ENCODE results near the gene RGS17.
"Not testable (repeated sequence)": the region's sequence is repeated elsewhere in the genome, so short reads cannot be mapped to it uniquely, and the experiment has no call there.

Gene RGS17

GRCh38 chr6:153032255-153032882 lies 98.7 kb downstream of the RGS17 start:
- no peak for DNase-seq (ENCODE audit: low spot score)

DNA sequence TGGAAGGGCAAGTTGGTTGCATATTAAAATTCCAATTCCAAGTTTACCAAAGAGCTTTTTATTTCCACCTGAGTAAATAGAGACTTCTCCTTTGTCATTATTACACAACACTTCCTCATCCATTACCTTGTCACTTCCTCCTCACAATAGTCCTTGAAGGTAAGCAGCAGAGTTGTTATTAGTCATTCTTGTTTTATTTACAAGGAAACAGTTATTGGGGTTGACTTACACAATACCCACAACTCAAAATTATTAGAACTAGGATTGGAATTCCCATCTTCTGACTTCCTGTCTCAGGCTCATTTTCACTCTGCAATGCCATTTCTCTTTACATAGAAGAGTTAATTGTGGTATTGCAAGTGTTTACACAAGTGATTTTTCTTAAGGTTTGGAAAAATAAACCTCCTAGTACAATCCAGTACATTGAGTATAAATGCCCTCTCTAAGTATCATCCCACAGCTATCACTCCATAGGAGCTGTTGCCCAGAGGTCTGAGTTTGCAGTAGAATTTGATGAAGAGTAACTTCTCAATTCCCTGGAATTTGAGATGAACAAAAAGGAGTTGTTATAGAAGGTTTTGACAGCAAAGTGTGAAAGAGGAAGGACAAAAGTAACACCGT lies 99.6 kb downstream of the RGS17 start:
- DNase-seq (ENCODE audit: low spot score) = no peak

- no peak for DNase-seq (ENCODE audit: low spot score)
Measured at GRCh38 chr6:153028963-153029362, 102.1 kb downstream of the RGS17 start.

DNA sequence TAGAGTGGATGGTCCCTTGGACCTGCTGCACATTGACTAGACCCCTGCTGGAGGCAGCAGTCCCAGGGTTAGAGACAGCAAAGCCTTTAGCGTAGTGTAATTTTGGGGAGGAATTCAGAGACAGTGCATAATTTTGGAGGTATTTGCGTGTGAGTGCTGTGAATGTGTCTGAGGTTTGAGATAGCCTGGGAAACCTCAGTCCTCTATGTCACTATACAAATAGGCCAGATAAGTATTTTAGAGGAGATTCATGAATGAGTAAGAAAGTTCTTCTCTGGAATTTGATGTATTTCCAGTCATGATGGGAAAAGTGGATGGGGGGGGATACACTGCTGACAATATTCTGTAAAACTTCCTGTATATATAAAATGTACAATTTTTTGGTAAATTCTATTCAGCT lies 102.8 kb downstream of the RGS17 start:
- no peak for DNase-seq (ENCODE audit: low spot score)

GRCh38 chr6:153027480-153027879 lies 103.6 kb downstream of the RGS17 start:
- DNase-seq (ENCODE audit: low spot score) = no peak

DNA sequence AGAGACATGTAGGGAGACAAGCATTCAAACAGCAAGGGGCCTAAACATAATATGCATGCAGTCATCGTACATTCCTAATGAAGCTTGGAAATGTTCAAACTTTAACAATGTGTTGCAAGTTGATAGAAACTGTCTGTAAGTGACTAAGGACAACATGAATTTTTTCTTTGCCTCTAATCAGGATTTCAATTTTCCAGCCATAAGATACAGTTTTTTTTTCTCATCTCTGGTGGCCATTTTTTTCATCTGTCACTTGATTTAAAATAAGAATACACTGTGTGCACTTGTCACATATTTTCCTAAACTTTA lies 106.4 kb downstream of the RGS17 start:
- no peak for DNase-seq (ENCODE audit: low spot score)

GRCh38 chr6:153023977-153024708 lies 106.9 kb downstream of the RGS17 start:
- peak; percentile 53 for DNase-seq (ENCODE audit: low spot score)

DNA sequence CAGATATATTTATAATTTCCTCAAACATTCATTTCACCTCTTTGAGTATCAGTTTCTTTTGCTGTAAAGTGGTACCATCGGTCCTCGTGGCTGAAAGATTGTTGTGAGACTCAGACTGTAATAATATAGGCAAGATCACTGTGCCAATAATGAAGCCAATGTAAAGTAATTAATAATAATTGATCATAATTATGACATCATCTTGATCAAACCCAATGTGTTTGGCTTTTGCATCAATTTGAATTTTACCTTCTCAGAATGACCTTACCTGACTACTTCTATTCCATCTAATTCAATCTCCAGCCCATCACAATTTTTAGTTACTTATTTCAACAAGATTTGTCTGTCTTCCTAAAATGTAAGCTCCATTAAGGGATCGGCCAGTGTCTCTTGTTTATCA lies 112.7 kb downstream of the RGS17 start:
- no peak for DNase-seq (ENCODE audit: low spot score)

- no peak for DNase-seq (ENCODE audit: low spot score)
Measured at GRCh38 chr6:153016846-153017245, 114.2 kb downstream of the RGS17 start.

DNA sequence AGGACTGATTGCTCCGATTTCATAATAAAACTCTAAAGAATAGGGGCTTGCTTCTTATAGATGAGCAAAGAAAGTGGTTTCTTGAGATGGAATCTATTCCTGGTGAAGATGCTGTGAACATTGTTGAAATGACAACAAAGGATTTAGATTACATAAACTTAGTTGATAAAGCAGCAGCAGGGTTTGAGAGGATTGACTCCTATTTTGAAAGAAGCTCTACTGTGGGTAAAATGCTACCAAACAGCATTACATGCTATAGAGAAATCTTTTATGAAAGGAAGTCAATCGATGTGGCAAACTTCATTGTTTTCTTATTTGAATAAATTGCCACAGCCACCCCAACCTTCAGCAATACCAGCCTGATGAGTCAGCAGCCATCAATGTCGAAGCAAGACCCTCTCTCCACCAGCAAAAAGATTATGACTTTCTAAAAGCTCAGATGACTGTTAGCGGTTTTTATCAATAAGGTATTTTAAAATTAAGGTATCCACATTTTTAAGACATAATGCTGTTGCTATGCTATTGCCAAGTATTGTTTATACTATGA lies 115.9 kb downstream of the RGS17 start:
- no peak for DNase-seq (ENCODE audit: low spot score)

GRCh38 chr6:153013438-153013837 lies 117.6 kb downstream of the RGS17 start:
- DNase-seq (ENCODE audit: low spot score) = no peak

DNA sequence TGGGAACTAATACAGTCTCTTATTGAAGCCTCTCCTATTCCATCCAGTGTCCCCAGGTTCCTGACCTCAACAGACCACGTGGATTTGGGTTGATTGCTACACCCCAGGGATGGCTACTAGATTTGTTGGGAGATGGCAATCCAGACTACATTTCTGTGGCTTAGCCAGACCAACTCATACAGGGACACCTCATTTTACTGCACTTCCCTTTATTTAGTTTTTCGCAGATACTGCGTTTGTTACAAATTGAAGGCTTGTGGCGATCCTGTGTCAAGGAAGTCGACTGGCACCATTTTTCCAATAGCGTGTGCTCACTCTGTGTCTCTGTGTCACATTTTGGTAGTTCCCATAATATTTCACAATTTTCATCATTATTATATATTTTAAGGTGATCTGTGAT lies 118.2 kb downstream of the RGS17 start:
- no peak for DNase-seq (ENCODE audit: low spot score)

DNA sequence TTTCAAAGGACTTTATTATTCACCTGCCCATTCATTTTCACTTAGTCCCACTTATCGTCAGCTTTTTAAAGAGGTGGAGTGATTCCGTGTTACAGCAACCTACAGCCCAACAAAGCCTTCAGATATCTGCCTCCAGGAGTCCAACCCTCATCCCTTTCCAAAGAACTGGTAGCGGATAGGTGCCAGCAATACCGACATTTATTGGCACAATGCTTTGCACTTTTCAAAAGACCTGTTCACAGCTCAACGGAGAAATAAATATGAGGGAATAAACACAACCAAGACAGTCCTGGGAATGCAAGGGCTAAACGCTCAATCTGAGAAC lies 127.8 kb downstream of the RGS17 start:
- DNase-seq (ENCODE audit: low spot score) = no peak

DNA sequence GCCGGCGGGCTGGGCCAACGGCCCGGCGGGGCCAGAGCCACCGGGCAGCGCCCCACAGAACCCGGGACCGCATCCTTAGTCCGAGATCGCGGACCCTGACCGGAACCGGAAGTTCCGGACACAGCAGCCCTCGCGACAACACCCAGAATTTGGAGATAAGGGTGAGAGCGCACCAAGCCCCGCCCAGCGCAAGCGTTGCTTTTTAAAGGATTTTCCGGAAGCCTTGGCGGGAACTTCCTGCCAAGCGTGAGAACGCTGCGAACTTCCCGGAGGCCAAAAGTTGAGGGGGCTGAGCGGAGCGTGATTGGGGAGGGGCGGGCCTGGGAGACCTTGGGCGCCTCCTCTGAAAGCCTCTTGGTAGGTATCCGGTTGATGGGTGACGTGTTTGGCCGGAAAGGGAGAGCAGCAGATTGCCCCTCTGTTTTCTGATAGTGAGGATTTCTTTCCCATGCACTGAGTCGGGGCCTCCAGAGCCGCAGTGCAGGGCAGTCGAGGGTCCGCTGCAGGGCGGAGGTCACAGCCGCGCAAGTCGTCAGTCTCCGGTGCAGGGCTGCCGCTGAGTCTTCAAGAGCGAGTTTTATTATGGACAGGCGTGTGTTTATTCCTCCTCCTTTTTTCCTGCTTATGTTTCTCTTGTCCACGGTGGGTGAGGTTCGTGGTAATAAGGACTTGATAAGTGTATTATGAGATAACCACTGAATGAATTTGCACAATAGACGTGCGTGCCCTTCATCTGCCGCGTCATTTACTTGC lies 128.3 kb downstream of the RGS17 start, which contains the start of gene MTRF1L:
Gene MTRF1L (minus strand): TSS at position 97 of the 753 bp plus-strand sequence. CDS start 24 bp downstream, at position 73.
- peak; percentile 89 for DNase-seq (ENCODE audit: low spot score)

DNA sequence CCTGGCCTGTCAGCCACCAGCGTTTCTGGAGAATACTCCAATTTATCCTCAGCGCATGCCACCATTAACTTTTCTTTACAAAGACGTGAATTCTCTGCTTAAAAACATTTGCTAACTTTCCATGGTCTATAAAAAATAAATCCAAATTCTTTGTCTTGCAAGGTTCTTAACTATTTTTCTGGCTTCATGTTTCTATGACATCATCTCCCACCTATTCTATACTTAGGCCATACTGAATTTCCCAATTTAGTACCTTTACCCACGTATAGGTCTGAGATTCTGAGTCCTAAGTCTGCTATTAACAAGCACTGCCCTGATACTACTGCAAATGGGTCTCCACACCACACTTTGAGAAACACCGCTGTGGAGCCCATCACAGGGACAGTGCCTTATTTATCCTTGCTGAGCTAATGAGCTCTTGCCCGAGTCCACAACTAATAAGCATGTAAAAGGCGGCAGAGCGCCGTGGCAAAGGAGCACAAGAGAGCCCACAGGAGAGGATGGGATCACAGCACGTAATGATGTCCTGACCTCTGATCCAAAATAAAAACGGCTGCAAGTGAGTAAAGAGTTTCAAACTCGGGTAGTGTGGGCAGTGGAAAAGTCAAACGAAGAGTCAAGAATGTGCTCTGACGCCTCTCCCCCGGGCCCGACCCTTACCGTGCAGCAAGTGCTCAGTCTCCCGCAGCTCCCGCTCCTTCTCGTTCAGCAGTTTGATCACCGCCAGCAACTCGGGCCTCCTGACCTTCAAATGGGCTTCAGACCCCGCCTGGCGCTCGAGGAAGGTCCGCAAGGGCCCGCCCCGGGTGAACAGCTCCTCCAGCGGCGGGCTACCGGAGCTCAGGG lies 129.1 kb downstream of the RGS17 start:
- DNase-seq (ENCODE audit: low spot score) = peak; percentile 12

GRCh38 chr6:153000790-153001189 lies 130.3 kb downstream of the RGS17 start:
- not testable (repeated sequence) for DNase-seq (ENCODE audit: low spot score)

DNA sequence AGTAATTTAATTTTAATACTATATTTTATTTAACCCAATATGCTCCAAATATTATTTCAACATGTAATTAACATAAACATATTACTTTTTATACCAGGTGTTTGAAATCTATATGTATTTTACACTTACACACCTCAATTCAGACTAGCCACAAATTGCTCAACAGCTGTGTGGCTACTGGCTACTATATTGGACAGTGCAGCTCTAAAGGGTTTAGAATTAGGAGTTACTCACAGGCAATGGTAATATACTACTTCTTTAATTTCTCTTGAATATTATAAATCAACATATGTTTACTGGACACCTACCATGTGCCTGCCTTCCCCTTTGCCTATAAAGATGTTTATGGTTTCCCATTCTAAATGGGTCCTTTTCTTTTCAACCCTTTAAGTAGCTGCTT lies 130.8 kb downstream of the RGS17 start:
- no peak for DNase-seq (ENCODE audit: low spot score)

- not testable (repeated sequence) for DNase-seq (ENCODE audit: low spot score)
Measured at GRCh38 chr6:152999538-152999937, 131.5 kb downstream of the RGS17 start.

DNA sequence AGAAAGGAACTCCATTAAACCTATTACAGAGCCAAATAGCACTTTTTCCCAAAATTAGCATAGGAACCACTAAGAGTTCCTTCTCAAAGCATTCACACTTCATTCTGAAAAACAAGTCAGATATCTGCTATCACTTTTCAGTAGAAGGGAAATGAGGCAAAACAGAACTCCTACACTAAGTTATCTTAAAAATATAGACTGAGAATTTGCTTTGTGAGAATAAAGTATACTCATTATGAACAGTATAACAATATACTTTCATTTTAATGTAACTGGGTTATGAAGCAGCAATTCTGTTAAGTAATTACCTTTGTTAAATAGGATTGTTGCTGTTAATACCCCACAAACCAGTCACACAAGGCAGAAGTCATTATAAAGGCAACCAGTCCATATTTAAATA lies 137.2 kb downstream of the RGS17 start:
- no peak for DNase-seq (ENCODE audit: low spot score)

DNA sequence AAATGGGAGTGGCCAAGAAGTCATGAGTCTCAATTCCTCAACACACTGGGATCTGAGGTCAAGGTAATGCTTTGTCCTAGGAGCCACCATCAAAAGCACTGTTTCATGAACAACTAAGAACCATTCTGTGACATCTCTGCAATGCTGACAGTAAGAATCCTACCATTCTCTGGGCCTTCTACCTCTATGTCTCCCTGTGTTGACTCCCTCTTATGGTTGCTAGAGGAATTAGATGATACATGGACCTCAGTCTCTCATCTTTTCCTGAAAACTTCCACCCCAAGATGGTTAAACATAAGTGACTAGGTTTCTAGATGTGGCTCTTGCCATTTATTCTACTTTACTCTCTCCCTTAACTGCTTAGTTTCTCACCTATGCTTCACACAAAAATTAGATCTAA lies 137.7 kb downstream of the RGS17 start:
- peak; percentile 5 for DNase-seq (ENCODE audit: low spot score)

- no peak for DNase-seq (ENCODE audit: low spot score)
Measured at GRCh38 chr6:152986978-152987377, 144.1 kb downstream of the RGS17 start.

DNA sequence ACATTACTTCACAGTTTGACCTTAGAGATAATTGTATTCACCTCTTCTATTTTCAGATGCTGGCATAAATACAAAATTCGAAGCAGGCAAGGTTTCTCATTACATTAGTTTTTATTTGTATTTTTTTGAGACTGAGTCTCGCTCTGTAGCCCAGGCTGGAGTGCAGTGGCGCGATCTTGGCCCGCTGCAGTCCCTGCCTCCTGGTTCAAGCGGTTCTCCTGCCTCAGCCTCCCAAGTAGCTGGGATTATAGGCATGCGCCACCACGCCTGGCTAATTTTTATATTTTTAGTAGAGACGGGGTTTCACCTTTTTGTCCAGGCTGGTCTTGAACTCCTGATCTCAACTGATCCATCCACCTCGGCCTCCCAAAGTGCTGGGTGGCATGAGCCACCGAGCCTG lies 145.8 kb downstream of the RGS17 start:
- DNase-seq (ENCODE audit: low spot score) = not testable (repeated sequence)
